Caco-2 (cell line): ENCODE results near the gene HEATR1. TPM values are rescaled to one million over a fixed set of nuclear protein-coding genes. Genes with fewer than 3 reads are reported as not detected.
"Not testable (repeated sequence)": the region's sequence is repeated elsewhere in the genome, so short reads cannot be mapped to it uniquely, and the experiment has no call there.

Experiments used
- BruUV-seq: library from RNA; stranded (reverse); fragments of 400-500 nt; replicated peaks from 2 replicates; lab custom pipeline; 2021; lab: Mats Ljungman, UMichigan
- CTCF ChIA-PET: fragments of 300-600 bp; sonication (Branson Sonifier 250); formaldehyde crosslinking; loops from one replicate; lab custom pipeline; 2022; ENCODE audit warnings: antibody characterized with exemption; lab: Charles Lee
- POLR2A ChIA-PET: fragments of 300-600 bp; sonication (Branson Sonifier 250); formaldehyde crosslinking; loops from one replicate; lab custom pipeline; 2022; ENCODE audit warnings: antibody characterized with exemption; lab: Charles Lee
- DNase-seq, 2 experiments: peaks; one replicate each; pipeline versions ENCODE4 v3.0.0 to v3.0.0-alpha.2; 2020 to 2022
- H3K27me3 ChIP-seq: replicated peaks from 2 replicates; pipeline ENCODE4 v1.6.0; 2011; ENCODE audit warnings: low read length; ENCODE audit not compliant: control insufficient read depth, insufficient read depth
- H3K36me3 ChIP-seq: 2 replicates; pipeline ENCODE4 v1.5.1; 2011; ENCODE audit warnings: low read length; ENCODE audit not compliant: control insufficient read depth, insufficient read depth
- H3K4me1 ChIP-seq: fragments of 250-450 bp; sonication (Bioruptor Pico); 2 replicates; pipeline ENCODE4 v1.5.1; 2020; ENCODE audit warnings: mild to moderate bottlenecking
- H3K4me3 ChIP-seq: 2 replicates; pipeline ENCODE4 v1.5.1; 2011; ENCODE audit warnings: low read depth, mild to moderate bottlenecking, control low read depth, low read length
- H3K9me3 ChIP-seq: fragments of 250-450 bp; sonication (Bioruptor Pico); 2 replicates; pipeline ENCODE4 v1.5.1; 2020; ENCODE audit warnings: mild to moderate bottlenecking, moderate library complexity
- H3K27ac Mint-ChIP-seq: one replicate; pipeline ENCODE4 v1.8.0; 2022; ENCODE audit warnings: mixed read lengths; ENCODE audit not compliant: unreplicated experiment
- H3K27me3 Mint-ChIP-seq: one replicate; pipeline ENCODE4 v1.8.0; 2022; ENCODE audit warnings: mixed read lengths; ENCODE audit not compliant: insufficient read depth, unreplicated experiment
- H3K36me3 Mint-ChIP-seq: one replicate; pipeline ENCODE4 v1.8.0; 2022; ENCODE audit warnings: mild to moderate bottlenecking, mixed read lengths; ENCODE audit not compliant: insufficient read depth, unreplicated experiment
- H3K4me1 Mint-ChIP-seq: one replicate; pipeline ENCODE4 v1.8.0; 2022; ENCODE audit warnings: low read depth, mixed read lengths; ENCODE audit not compliant: unreplicated experiment
- H3K4me3 Mint-ChIP-seq: one replicate; pipeline ENCODE4 v1.8.0; 2022; ENCODE audit warnings: mild to moderate bottlenecking, moderate library complexity, mixed read lengths; ENCODE audit not compliant: unreplicated experiment
- H3K9me3 Mint-ChIP-seq: one replicate; pipeline ENCODE4 v1.8.0; 2022; ENCODE audit warnings: mixed read lengths; ENCODE audit not compliant: unreplicated experiment
- CTCF ChIP-seq, 2 experiments: fragments of 200-600 bp in 1 of 2; IDR thresholded peaks; 1 replicate in 1 of 2; 2 replicates in 1 of 2; pipeline versions ENCODE4 v1.5.1 to v1.8.0; 2011 to 2022; ENCODE audit warnings: antibody characterized with exemption in 1 of 2, control low read depth in 1 of 2, inconsistent platforms in 1 of 2, low read depth in 1 of 2, low read length in 1 of 2, mild to moderate bottlenecking in 1 of 2, moderate library complexity in 1 of 2; ENCODE audit not compliant: insufficient read depth in 1 of 2, severe bottlenecking in 1 of 2, unreplicated experiment in 1 of 2
- intact Hi-C: fragments of 100-400 bp; cut with micrococcal nuclease; formaldehyde crosslinking; loops from one replicate; pipeline ENCODE4 v1.10.0; 2022; ENCODE audit not compliant: unreplicated experiment
- total RNA-seq: library from RNA; stranded (reverse); gene quantifications from 2 replicates; pipeline ENCODE4 v1.2.3, GENCODE V29; 2022

HEATR1 gene
- total RNA-seq, 1 experiment from 2014 or later = 56.5 TPM

GRCh38 chr1:236589531-236589930 is 14.8 kb downstream of the HEATR1 start:
- H3K36me3 Mint-ChIP-seq = peaks cover 56% of the 10 kb centered on the region
- no peaks in the 10 kb centered on the region for H3K9me3 Mint-ChIP-seq
- Histone ChIP-seq H3K4me1 (no peaks in the 10 kb centered on the region), H3K36me3 (no peaks in the 10 kb centered on the region), H3K4me3 (no peak overlapping the region), H3K27me3 (no peaks in the 10 kb centered on the region), H3K9me3 (no peaks in the 10 kb centered on the region)
- intact Hi-C loops = no loop called here
- no peak overlapping the region for H3K4me3 Mint-ChIP-seq
- DNase-seq = no peak
- no TSS peak for BruUV-seq
- H3K4me1 Mint-ChIP-seq = no peaks in the 10 kb centered on the region
- CTCF ChIA-PET = no interaction called here
- POLR2A ChIA-PET = no interaction called here
- TF ChIP-seq CTCF (IDR thresholded peaks at IDR 0.05; ENCODE audit: insufficient read depth in 1 of 2, low read depth in 1 of 2, low read length in 1 of 2, severe bottlenecking in 1 of 2, unreplicated experiment in 1 of 2) = no peak
- no peaks in the 10 kb centered on the region for H3K27me3 Mint-ChIP-seq
- H3K27ac Mint-ChIP-seq = no peak overlapping the region

GRCh38 chr1:236581528-236581927 is 22.8 kb downstream of the HEATR1 start:
- Histone ChIP-seq H3K9me3 (no peaks in the 10 kb centered on the region), H3K27me3 (no peaks in the 10 kb centered on the region), H3K36me3 (no peaks in the 10 kb centered on the region; the same call in none of the 2 replicates), H3K4me1 (no peaks in the 10 kb centered on the region), H3K4me3 (no peak overlapping the region)
- Mint-ChIP-seq H3K4me3 (no peak overlapping the region), H3K9me3 (no peaks in the 10 kb centered on the region), H3K27ac (no peak overlapping the region), H3K27me3 (no peaks in the 10 kb centered on the region), H3K4me1 (no peaks in the 10 kb centered on the region), H3K36me3 (peaks cover 81% of the 10 kb centered on the region)
- ChIA-PET CTCF (no interaction called here), POLR2A (no interaction called here)
- no peak for TF ChIP-seq CTCF (IDR thresholded peaks at IDR 0.05; ENCODE audit: insufficient read depth in 1 of 2, low read depth in 1 of 2, low read length in 1 of 2, severe bottlenecking in 1 of 2, unreplicated experiment in 1 of 2)
- DNase-seq = no peak
- no TSS peak for BruUV-seq
- intact Hi-C loops = no loop called here

GRCh38 chr1:236580404-236580803 is 23.9 kb downstream of the HEATR1 start:
- H3K9me3 Mint-ChIP-seq, H3K27me3 ChIP-seq, H3K27ac Mint-ChIP-seq, BruUV-seq, H3K4me3 ChIP-seq, DNase-seq, H3K4me1 Mint-ChIP-seq, intact Hi-C loops, H3K27me3 Mint-ChIP-seq, H3K9me3 ChIP-seq, H3K4me1 ChIP-seq, H3K36me3 ChIP-seq, CTCF ChIA-PET, H3K4me3 Mint-ChIP-seq: not testable (repeated sequence)
- peaks cover 79% of the 10 kb centered on the region for H3K36me3 Mint-ChIP-seq
- POLR2A ChIA-PET = interaction anchor here (0.7 kb wide), 1 partner anchor 24 kb away, joined by 9 read pairs; no protein-coding TSS in a partner anchor

GRCh38 chr1:236578661-236579060 is 25.7 kb downstream of the HEATR1 start:
- Mint-ChIP-seq H3K36me3 (peaks cover 83% of the 10 kb centered on the region), H3K4me3 (no peak overlapping the region), H3K27me3 (no peaks in the 10 kb centered on the region), H3K27ac (no peak overlapping the region), H3K4me1 (no peaks in the 10 kb centered on the region), H3K9me3 (no peaks in the 10 kb centered on the region)
- Histone ChIP-seq H3K9me3 (no peaks in the 10 kb centered on the region), H3K4me3 (no peak overlapping the region), H3K36me3 (no peaks in the 10 kb centered on the region; the same call in none of the 2 replicates), H3K27me3 (no peaks in the 10 kb centered on the region), H3K4me1 (no peaks in the 10 kb centered on the region)
- no peak for TF ChIP-seq CTCF (IDR thresholded peaks at IDR 0.05; ENCODE audit: insufficient read depth in 1 of 2, low read depth in 1 of 2, low read length in 1 of 2, severe bottlenecking in 1 of 2, unreplicated experiment in 1 of 2)
- no TSS peak for BruUV-seq
- ChIA-PET CTCF (no interaction called here), POLR2A (no interaction called here)
- DNase-seq = no peak
- intact Hi-C loops = no loop called here

GRCh38 chr1:236577041-236577440 is 27.3 kb downstream of the HEATR1 start:
- H3K9me3 ChIP-seq, CTCF ChIA-PET, H3K36me3 ChIP-seq, H3K27ac Mint-ChIP-seq, H3K4me3 ChIP-seq, H3K4me3 Mint-ChIP-seq, H3K27me3 ChIP-seq, BruUV-seq, intact Hi-C loops, DNase-seq, H3K4me1 Mint-ChIP-seq, H3K9me3 Mint-ChIP-seq, H3K4me1 ChIP-seq, H3K27me3 Mint-ChIP-seq: not testable (repeated sequence)
- peaks cover 81% of the 10 kb centered on the region for H3K36me3 Mint-ChIP-seq
- POLR2A ChIA-PET = interaction anchor here (0.7 kb wide), 1 partner anchor 60 kb away, joined by 4 read pairs; no protein-coding TSS in a partner anchor
